Measurements from ENCODE around the gene RAD51AP2. TPM values are rescaled to one million over a fixed set of nuclear protein-coding genes. Genes with fewer than 3 reads are reported as not detected.
"Not testable (repeated sequence)": the region's sequence is repeated elsewhere in the genome, so short reads cannot be mapped to it uniquely, and the experiment has no call there.

Gene RAD51AP2
- not detected for total RNA-seq

DNA sequence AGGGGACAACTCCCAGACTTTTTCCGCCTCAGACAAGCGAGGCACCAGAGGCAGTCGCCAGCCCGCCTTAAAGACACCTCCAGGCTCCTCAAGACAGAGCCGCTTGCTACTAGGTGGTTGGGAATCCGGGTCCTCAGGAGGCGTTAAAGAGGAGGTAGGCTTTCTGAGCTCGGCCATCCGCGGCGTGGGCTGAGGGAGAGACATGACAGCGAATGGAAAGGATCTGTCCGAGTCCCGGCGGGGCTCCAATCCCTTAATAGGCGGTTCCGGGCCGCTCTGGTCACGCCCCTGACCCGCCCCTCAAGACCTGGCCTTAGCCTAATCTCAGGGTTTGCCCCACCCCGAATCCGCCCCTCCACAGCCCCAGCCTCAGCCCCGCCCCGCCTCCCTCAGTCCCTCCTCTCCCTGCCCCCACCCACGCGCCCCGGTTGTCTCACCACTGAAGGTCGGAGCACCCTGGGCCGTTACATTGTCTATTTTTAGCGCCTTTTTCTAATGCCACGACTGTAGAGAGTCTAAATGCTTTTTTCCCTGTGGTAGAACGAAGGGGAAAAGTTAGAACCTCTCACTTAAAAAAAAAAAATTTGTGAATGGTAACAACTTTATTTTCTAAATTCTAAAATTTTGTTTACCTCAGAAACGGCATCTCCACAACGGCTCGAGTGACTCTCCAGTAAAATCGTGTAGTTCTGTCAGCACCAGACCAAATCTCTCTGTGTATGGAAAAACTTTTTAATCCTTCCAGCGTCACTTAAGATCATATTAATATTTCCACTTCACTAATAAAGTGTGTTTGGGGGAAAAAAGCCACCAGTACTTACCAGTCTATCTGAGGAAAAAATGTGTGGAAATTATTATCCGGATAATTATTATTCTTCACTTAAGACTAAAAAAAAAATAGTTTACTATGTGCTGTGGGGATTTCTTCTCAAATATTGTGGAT, at the start of gene RAD51AP2:
RAD51AP2 (minus strand) TSS at position 229 of the 943 bp plus-strand sequence; CDS start at position 204, 25 bp downstream.
- DNase-seq (ENCODE audit: low spot score) (peak; percentile 83), ATAC-seq (ENCODE audit: low FRiP score) (peak; percentile 99)
- no peak for TF ChIP-seq CTCF (IDR thresholded peaks at IDR 0.05)

DNA sequence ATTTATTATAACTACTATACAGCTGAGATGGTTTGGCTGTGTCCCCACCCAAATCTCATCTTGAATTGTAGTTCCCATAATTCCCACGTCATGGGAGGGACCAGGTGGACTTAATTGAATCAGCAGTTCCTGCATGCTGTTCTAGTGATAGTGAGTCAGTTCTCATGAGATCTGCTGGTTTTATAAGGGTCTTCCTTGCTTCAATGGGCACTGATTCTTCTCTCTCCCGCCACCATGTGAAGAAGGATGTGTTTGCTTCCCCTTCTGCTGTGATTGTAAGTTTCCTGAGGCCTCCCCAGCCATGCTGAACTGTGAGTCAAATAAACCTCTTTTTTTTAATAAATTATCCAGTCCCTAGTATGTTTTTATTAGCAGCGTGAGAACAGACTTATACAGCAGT, 47.5 kb upstream of the RAD51AP2 start:
- ATAC-seq (ENCODE audit: low FRiP score), result not testable (repeated sequence)

DNA sequence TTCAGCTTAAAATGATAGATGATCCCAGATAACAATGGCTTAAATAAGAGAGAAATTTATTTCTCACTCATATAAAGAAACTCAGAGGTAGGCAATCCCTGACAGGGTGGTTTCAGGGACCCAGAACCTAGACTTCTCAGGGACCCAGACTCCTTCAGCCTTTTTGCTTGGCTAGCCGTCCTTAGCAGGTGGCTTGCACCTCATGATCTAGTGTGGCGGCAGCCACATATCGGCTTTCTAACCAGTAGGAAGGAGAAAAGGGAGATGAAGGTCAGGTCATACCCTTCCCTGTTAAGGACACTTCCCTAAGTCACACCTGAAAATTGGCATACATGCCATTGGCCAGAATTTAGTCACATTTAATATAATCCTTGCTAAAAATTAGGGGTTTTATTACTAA, 40.6 kb upstream of the RAD51AP2 start:
- no peak for DNase-seq (ENCODE audit: low spot score)
- ATAC-seq (ENCODE audit: low FRiP score), result no peak
- TF ChIP-seq CTCF (IDR thresholded peaks at IDR 0.05), result no peak

More for the DNA sequence above, 47.5 kb upstream of the RAD51AP2 start:
- not testable (repeated sequence) for DNase-seq (ENCODE audit: low spot score)

- DNase-seq (ENCODE audit: low spot score) (no peak), ATAC-seq (ENCODE audit: low FRiP score) (no peak)
- no peak for TF ChIP-seq CTCF (IDR thresholded peaks at IDR 0.05)
Observed at GRCh38 chr2:17558053-17558452, 39.8 kb upstream of the RAD51AP2 start.

DNA sequence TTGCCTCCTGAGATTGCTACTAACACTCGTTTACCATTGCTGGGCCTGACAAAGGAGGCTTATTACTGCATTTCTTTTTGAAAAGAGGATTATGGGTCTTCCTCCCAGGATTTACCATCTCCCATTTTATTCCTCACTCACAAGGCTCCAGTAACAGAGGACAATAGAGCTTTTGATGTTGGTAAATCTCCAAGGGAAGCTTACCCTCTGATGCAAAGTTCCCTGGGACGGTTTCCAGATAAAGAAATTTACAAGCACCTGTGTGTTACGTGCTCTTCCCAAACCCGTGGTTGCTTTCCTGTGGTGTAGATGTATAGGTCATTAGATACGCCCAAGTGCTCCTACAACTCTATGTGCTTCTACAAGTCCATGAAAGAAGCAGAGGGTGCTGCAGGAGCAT, 39.4 kb upstream of the RAD51AP2 start:
- ATAC-seq (ENCODE audit: low FRiP score), result no peak
- DNase-seq (ENCODE audit: low spot score), result no peak
- no peak for TF ChIP-seq CTCF (IDR thresholded peaks at IDR 0.05)

DNA sequence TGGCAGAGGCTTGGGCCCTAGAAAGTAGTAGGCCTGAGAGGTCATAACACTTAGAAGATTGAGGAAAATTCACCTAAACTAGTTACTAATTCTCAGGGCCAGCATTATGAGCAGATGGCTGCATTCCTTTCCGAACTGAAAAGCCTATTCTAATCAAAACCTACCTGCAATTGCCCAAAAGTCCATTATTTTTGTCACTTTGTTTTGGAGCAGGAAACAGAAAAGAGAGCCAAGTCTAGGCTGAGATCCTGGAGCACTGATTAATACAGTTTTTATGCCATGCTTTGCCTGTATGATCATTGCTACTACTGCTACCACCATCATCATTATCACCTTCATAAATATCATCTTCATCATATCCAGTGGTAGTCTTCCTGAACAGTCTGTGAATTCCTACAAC, 36.9 kb upstream of the RAD51AP2 start:
- no peak for TF ChIP-seq CTCF (IDR thresholded peaks at IDR 0.05)
- ATAC-seq (ENCODE audit: low FRiP score), result no peak
- no peak for DNase-seq (ENCODE audit: low spot score)

- no peak for ATAC-seq (ENCODE audit: low FRiP score)
- TF ChIP-seq CTCF (IDR thresholded peaks at IDR 0.05), result no peak
- no peak for DNase-seq (ENCODE audit: low spot score)
Observed at GRCh38 chr2:17550907-17551306, 32.7 kb upstream of the RAD51AP2 start.
